Right kidney (tissue), 1 donor: ENCODE data around the gene RBP5.
A peak's percentile ranks its signal among the peaks of the same experiment; 100 is the strongest.

Experiments
- DNase-seq: peaks from one replicate; pipeline ENCODE4 v3.0.0-alpha.2; 2016

RBP5 gene

DNA sequence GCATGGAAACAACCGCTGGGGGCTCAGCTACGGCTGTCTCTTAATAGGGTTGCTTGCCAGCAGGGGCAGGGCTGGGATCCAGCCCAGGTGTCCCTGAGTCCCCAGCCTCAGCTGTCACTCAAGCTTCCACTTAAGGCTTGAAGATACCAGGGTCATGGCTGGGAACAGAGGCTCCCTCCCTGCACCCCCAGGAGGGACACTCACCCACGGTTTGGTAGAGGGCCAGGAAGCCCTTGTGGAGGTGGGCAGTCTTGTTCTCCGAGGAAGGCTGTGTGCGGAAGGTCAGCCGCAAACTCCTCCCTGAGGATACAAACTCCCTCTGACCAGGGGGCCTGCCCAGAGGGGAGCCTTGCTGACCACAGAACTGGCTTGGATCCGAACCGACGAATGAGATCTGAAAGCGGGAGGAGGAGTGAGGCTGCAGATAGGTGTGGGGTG, 27.0 kb downstream of the RBP5 start:
- DNase-seq, result no peak

DNA sequence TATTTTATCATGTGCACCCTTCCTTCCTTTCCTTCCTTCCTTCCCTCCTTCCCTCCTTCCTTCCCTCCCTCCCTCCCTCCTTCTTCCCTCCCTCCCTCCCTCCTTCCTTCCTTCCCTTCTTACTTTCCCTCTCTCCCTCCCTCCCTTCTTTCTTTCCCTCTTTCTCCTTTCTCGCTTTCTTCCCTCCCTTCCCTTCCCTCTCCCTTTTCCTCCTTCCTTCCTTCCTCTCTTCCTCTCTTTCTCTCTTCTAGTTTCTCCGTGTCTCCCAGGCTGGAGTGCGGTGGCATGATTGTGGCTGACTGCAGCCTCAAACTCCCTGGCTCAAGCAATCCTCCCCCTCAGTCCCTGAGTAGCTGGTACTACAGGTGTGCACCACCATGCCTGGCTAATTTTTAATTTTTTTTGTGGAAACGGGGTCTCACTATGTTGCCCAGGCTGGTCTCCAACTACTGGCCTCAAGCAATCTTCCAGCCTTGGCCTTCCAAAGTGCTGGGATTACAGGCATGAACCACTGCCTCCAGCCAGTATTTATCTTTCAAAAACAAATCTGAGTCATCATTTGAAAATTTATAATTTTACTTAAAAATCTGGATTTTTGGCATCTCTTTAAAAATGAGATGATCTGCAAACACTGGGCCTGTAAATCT, 27.5 kb downstream of the RBP5 start:
- no peak for DNase-seq

DNA sequence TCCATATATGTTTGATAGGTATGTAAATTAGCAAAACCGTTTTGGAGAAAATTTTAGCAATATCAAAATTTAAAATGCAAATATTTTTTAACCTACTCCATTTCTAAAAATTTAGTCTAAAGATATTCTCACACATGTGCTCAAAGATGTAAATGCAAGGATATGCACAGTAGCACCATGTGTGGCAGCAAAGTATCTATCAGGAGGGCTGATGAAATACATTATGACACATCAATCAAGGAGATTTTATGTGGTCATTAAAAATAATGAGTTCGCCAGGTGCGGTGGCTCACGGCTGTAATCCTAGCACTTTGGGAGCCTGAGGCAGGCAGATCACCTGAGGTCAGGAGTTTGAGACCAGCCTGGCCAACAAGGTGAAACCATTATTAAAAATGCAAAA, 28.4 kb downstream of the RBP5 start:
- no peak for DNase-seq

DNA sequence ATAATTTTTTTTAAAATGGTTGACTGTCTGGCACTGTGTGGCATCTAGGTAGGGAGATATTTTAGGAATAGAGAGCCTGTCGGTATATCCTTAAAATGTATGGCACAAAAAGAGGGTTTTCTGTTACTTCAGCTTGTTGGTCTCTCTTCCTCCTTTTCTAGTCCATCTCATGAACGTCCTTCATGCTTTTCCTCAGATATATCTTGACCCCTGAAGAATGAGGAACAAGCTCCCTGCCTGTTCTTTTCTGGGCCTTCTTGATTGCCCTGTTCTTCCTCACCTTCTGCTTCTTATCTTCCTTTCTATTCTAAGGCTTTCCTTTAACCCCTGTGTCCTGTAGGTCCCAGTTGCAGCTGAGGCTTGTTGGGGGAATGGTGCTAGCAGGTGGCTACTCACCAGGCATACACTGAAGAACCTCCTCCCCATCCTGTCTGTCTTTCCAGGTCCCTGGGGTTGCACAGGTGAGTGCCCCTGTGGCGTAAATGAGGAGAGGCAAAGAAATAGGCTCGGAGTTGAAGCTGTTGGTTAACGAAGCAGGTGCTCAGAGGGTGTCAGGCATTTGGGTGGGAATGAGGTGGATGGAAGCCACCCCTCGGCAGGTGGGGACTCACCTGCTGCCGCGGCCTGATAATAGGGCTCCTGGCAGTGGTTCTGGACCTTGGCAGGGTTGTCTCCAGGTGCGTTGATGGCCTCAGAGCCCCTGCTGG, 29.2 kb downstream of the RBP5 start:
- DNase-seq, result no peak

DNA sequence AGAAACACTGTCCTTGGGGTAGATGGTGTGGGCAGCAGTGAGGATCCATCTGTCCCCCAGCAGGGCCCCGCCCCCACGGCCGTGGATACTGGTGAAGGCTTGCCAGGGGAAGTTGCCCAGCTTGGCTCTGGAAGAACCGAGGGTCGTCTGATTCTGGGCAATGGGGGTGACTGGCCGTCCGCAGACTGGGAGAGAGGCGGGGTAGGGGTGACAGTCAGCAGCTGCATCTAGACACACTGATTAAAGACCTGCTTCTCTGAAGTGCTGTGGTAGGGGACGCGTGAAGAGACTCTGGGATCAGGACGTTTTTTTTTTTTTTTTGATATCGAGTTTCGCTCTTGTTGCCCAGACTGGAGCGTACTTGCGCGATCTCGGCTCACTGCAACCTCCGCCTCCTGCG, 31.7 kb downstream of the RBP5 start:
- peak; percentile 39 for DNase-seq

DNA sequence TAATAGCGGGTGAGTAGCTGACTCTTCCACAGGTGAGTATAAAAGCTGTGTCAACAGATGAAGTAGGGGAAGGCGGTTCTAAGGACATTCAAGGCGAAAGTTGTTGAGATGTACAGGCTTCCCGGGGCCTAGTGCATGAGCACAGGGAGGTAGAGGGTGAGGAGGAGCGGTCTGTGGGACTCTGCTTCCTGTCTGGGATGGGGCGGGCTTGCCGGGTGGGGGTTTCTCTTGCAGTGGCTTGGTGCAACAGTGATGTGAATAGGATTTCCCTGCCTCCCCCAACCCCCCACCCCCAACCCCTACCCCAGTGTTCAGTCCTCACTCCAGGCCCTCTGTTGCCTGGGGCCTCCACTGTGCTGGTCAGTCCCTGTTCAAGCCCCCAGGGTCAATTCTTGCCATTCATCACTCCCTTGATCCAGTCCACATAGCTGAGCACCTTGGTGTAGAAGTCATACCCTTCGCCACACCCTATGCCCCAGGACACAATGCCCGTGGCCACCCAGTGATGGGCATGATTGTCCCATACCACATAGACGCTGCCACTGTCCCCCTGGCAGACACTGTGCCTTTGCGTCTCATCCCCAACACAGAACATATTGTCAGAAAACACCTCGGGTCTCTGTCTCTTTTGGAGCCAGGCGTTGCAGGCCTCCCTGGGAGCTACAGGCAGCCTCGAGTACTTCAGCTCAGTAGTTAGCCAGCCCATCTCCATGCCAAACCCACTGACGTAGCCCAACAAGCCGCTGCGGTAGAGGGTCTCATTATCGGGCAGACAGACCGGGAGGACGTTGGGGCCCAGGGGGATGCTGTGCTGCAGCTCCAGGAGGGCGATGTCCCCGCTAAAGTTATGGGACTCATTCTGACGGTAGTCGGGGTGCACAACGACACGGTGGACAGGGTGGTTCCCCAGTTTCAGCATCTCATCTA, 32.4 kb downstream of the RBP5 start:
- DNase-seq, result no peak

DNA sequence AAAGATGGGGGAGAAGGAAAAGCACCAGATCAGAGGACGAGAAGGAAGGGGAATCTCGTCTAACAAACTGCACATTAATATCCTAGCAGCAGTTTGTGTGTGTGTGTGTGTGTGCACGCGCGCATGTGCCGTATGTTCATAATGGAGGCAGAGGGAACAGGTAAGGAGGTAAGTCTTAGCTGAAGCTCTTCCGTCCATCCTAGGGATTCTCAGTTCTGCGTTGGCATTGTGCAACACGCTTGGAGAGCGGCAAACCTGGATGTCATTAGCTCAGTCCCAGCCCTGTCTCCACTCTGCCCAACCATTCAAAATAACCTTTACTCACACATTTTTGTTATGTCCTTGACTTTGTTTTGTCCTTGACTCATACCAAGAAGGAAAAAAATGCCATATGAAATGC, 34.8 kb downstream of the RBP5 start:
- DNase-seq, result no peak

DNA sequence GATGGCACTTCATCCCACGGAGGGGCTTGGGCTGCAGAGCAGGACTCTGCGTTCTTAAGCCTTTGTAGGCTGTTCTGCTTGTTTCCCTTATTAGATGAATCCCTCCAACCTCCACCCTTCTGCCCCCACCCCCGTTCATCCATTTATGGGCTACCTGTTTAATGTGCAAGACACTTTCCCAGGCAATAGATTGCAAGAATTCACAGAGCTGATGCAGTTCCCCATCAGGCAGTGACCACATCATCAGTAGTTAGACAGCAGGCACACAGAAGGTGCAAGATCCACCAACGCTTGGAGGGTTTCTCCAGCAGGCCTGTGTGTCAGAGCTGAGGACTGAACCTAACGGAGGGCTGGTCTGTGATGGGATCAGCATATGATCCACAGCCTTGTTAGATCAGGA, 35.2 kb downstream of the RBP5 start:
- no peak for DNase-seq

DNA sequence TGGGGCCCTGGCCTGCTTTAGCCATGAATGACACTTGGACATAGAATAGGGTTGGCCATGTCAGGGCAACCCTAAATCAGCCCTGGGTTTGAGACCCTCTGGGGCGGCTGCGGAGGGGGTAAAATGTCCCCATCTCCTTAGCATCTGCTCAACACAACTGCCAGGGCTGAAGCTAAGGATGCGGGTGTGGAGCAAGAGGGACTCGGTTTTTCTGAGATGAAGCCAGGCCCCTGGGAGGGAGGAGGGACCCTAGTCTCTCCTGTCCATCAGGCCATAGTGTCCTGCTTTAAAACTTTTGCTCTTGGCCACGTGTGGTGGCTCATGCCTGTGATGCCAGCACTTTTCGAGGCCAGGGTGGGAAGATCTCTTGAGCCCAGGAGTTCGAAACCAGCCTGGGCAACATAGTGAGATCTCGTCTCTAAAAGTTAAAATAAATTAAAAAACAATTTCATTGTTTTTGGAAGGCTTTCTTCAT, 35.7 kb downstream of the RBP5 start:
- no peak for DNase-seq

DNA sequence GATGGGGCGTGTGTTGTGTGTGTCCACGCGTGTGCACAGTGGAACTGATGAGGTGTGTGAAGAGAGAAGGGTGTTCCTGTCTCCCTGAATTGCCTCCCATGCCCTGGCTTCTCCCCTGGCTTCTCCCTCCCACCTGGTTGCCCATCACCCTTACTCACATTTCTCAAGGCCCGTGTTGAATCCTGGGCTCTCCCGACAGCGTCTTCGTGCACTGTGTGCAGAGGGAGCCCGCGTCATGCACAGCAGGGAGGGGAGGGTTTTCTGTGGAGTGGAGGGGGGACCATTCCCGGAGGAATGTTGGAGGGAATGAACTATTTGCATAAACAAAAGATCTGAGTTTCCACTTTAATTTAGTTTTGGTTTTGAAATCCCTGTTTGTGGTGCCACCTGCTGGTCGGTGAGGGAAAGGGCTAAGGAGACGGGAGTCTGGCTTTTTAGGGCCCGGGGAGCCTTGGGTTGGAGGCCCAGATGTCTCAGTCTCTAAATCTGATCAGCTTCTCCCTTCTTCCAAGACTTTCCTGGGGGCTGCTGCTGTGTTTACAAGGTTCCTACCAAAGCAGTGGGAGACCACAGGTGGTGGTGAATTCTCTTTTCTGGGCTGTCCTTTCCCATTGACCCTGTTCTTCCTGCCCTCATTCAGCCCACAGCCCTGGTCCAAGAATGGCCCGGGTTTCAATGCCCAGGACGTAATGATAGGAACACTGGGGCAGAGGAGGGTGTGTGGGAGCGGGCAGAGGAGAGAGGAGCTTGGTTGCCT, 36.3 kb downstream of the RBP5 start, which contains the start of gene C1R:
C1R (minus strand) TSS at position 217 of the 757 bp plus-strand sequence; CDS start at position 160, 57 bp downstream.
- DNase-seq, result peak; percentile 73

DNA sequence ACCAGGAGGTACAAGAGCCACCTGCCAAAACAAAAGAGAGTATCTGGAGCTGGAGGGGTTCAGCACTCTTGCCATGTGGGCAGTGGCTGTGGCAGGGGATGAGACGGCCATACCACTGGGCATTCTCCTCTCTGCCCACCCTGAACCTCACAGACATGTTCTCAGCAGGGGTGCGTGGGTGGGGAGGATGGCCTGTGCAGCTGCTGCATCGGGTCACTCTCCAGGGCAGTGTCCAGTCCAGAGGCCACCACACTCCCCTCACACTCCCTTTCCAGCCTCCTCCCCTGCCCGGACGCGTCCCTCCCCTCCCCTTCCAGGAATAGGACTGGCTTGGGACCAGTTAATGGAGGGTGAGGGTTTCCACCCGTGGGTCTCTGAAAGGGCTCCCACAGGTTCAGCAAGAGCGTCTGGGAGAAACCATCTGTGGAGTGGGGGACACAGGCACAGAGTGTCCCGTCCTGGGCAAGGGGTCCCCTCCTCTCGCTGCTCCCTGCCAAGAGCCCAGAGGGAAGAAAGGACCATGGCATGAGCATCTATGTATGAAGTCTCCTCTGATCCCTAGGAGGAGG, 36.9 kb downstream of the RBP5 start:
- no peak for DNase-seq

DNA sequence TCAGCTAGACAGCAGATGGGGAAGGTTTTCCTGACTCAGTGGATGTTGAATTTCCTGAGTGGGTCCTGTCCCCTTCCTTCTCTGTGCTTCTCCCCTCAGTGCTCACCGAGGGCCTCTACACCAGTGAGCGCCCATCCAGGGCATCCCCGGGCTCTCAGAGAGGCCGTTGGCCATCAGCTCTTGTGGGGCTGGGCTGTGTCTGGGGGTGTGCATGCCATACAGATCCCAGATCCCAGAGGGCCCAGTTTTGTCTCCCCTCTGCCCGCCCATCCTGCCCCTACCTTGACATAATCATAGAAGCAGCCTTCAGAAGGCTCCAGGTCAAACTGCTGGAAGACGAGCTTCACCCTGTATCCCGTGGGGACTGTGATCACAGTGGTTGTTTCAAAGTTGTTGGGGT, 37.5 kb downstream of the RBP5 start:
- DNase-seq, result no peak

DNA sequence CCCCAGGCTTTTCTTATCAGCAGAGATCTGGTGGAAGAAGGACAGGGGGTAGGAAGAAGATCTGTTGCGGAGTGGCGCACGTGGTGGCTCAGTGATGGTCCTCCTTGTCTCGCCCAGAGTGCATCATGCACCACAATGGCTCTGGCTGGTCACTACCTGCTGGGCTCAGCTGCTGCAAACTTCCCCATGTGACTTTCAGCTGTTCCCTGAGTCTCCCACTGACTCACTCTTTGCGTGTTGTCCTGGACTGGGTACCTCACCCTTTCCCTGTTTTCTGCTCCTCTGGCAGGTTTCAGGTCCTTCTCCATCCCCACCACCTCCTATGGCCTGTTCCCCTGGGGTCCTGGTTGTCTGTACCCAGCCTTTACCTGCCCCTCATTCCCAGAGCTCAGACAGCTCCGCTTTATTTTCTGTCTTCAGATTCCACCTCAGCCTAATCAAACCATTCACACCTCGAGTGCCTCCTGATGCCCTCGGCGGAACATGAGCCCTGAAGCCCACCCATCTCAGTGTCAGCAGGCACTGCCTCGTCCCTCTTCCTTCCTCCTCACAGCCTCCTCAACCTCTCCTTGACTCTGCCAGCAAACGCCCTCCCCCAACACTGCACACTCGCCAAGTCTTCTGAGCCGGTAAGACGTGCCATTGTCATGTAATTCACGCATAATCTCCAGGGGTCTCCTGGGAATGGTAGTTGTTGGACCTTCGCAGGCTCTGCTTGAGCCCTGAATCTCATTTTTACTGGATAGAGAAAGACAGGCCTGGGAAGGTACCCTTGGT, 38.3 kb downstream of the RBP5 start:
- DNase-seq, result no peak

DNA sequence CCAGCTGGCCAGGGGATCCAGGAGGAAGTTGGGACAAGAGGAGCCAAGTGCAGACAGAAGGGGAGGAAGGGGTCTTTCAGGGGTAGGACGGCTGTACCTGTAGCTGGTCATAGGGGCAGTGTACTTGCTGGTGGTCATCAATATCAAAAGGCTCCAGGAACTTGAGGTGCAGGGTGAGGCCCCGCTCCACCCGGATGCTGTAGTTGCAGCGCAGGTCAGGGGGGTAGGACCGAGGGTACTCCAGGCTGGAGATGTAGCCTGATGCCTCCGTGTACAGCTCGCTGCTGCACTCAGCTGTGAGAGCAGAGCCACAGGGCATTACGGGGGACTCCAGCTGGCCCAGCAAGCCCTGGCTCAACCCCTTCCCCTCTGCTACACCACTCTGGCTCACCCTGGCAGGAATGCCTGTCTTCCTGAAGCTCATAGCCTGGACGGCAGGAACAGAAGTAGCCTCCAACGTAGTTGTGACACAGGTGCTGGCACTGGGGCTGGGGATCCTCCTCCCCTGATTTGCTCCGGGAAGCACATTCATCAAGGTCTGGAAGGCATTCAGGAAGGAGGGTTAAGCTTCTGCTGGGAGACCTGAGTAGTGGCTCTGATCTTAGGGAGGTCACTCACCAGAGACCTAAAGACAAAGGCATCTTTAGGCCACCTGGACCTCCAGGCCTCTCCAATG, 39.4 kb downstream of the RBP5 start:
- no peak for DNase-seq

DNA sequence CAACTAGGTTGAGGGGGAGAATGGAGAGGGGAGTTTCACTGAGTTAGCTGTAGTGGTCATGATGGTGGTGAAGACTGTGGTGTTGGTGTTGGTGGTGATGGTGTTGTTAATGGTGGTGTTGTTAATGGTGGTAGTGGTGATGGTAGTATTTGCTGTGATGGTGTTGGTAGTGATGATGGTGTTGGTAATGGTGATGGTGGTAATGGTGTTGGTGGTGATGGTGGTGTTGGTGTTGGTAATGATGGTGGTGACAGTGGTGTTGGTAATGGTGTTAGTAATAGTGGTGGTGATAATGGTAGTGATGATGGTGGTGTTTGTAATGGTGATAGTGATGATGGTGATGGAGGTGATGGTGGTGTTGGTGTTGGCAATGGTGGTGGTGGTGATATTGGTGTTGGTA, 45.6 kb downstream of the RBP5 start:
- DNase-seq, result no peak

DNA sequence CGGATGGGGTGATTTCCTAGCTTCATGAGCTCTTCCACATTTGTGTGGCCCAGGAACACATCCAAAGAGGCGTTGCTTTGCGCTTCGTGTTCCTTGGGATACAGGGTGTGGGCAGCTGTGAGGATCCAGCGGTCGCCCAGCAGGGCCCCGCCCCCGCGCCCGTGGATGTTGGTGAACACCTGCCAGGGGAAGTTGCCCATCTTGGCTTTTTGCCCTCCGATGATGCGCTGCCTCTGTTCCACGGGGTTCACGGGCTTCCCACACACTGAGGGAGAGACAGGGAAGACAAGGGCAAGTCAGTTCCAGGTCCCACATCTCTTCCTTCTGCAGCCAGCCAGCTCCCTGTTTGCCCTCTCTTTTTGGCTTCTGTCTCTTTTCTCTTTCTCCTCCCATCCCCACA, 47.7 kb downstream of the RBP5 start:
- DNase-seq, result no peak

DNA sequence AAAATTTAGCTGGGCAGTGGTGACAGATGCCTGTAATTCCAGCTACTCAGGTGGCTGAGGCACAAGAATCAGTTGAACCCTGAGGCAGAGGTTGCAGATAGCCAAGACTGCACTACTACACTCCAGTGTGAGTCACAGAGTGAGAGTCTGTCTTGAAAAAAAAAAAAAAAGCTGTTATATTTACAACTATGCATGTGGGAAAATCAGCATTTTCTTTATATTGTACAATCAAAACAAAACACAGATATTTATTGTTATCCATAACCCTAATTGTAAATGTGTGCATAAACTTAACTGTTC, 48.9 kb downstream of the RBP5 start:
- no peak for DNase-seq

DNA sequence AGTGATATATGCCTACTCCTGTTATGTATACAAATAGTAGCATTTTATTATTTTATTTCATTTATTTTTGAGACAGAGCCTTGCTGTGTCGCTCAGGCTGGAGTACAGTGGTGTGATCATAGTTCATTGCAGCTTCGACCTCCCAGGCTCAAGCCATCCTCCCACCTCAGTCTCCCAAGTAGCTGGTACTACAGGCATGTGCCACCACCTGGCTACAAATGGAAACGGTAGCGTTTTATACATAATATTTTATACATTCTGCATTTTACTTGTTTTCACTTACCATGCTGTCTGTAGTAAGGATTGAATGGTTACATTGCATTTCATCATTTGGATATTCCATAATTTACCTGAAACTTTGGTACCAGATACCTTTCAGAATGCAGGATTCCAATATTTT, 50.5 kb downstream of the RBP5 start:
- no peak for DNase-seq

DNA sequence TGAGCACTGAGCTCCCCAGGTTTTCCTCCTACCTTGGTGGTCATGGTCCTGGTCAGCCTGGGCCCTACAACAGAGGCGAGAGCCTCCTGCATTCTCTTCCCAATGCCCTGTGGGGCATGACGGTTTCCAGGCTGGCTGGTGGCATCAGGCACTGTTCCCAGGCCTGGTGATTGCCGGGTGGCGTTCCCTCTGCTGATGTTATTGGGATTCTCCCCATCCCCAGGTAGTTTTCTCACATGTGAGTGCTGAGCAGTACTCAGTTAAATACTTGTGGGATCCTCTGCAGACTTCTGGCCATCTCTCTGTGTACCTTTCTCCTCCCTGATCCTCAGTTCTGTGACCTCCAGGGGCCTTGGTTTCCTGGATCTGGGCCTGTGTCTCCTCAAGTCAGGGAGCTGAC, 52.2 kb downstream of the RBP5 start:
- DNase-seq, result no peak

DNA sequence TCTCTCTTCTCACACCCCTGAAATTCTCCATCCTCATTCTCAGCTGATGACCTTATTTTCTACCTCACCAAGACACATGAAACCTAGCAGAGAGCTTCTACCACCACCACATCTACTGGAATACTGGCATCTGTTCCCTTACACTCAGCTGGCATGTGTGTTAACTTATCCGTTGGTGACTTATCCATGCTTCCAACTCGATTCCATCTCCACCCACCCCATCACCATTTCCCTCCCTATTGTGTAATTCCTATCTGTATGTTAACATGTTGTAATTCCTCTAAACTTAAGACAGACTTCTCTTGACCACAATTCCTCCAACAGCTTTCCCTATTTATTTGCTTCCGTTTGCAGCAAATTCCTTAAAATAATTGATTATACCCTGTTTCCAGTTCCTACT, 52.8 kb downstream of the RBP5 start:
- no peak for DNase-seq

DNA sequence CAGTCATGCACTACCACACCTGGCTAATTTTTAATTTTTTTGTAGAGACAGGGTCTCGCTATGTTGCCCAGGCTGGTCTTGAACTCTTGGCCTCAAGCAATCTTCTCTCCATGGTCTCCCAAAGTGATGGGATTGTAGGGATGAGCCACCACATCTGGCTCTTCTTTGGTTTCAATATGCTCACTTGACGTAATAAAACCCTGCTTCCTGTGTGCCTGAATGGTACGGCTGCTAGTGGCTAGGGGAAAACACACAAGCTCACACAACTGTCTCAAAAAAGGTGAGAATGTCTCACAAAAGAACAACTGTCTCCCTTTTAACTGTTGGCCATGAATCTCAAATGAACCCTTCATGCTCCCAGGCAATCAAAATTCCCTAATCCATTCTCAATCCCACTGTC, 53.2 kb downstream of the RBP5 start:
- DNase-seq, result no peak
